Neural progenitor cell (in vitro differentiated cells): ENCODE measurements around the gene LRRC74A.

ENCODE experiments used
- EZH2 ChIP-seq: fragments of 200-600 bp; sonication (generic); IDR thresholded peaks from 2 replicates; pipeline ENCODE4 v1.6.1; 2017; ENCODE audit warnings: antibody characterized with exemption, mild to moderate bottlenecking, moderate library complexity
- EZH2phosphoT487 ChIP-seq: fragments of 200-600 bp; sonication (generic); IDR thresholded peaks from 2 replicates; pipeline ENCODE4 v1.6.1; 2017; ENCODE audit warnings: antibody characterized with exemption
- TF ChIP-seq, protein P1 (sequence below): fragments of 200-600 bp; sonication (generic); IDR thresholded peaks from 2 replicates; pipeline ENCODE4 v1.5.1; 2017; ENCODE audit warnings: antibody characterized with exemption, mild to moderate bottlenecking

DNA sequence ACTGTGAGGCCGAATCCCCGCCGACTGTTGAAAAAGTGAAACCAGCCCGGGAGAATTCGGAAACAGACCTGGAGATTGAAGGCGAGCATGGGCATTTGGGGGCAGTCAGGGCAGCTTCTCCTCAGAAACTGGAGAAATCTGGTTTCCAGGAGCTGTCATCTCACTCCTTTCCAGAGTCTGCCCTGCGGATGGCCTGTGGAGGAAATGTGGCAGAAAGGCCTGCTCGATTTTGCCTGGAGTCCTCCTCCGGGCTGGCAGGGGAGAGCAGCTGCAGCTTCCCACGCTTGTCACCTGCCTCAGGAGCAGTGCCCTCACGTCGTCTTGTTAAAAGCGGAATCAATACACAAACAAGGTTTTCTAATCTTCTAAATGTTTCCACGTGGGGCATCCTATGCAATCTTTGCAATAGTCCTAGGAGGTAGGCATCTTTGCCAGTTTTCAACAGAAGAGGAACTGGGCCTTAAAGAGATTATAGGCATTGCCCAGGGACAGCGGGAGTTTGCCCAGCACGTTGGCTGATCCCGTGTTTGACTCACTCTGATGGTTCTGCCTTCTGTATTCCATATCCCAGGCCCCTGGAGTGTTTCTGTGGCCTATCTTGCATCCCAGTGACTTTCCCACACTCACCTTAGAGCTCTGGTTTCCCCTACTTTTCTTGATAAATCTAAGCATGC, 2.3 kb downstream of the LRRC74A start:
- TF ChIP-seq EZH2 (no peak), EZH2phosphoT487 (no peak)
- TF ChIP-seq, protein P1, sequence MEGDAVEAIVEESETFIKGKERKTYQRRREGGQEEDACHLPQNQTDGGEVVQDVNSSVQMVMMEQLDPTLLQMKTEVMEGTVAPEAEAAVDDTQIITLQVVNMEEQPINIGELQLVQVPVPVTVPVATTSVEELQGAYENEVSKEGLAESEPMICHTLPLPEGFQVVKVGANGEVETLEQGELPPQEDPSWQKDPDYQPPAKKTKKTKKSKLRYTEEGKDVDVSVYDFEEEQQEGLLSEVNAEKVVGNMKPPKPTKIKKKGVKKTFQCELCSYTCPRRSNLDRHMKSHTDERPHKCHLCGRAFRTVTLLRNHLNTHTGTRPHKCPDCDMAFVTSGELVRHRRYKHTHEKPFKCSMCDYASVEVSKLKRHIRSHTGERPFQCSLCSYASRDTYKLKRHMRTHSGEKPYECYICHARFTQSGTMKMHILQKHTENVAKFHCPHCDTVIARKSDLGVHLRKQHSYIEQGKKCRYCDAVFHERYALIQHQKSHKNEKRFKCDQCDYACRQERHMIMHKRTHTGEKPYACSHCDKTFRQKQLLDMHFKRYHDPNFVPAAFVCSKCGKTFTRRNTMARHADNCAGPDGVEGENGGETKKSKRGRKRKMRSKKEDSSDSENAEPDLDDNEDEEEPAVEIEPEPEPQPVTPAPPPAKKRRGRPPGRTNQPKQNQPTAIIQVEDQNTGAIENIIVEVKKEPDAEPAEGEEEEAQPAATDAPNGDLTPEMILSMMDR: no peak
